Measurements from ENCODE around the gene TLE3. TPM values are rescaled to one million over a fixed set of nuclear protein-coding genes. Genes with fewer than 3 reads are reported as not detected.

TLE3 gene
- total RNA-seq, 1 donor from 2014 or later: 124 TPM

GRCh38 chr15:70048578-70049514 is 48.9 kb downstream of the TLE3 start:
- H3K27ac Mint-ChIP-seq: no peak overlapping the region
- TF ChIP-seq CTCF (IDR thresholded peaks at IDR 0.05; ENCODE audit: unreplicated experiment): no peak
- no peaks in the 10 kb centered on the region for H3K9me3 Mint-ChIP-seq (ENCODE audit: low read depth)
- H3K36me3 Mint-ChIP-seq (ENCODE audit: insufficient read depth): peaks cover 31% of the 10 kb centered on the region
- no peaks in the 10 kb centered on the region for H3K4me1 Mint-ChIP-seq (ENCODE audit: low read depth)
- no peak overlapping the region for H3K4me3 Mint-ChIP-seq (ENCODE audit: low read depth)
- DNase-seq (ENCODE audit: low spot score, unreplicated experiment): no peak
- H3K27me3 Mint-ChIP-seq: no peaks in the 10 kb centered on the region

GRCh38 chr15:70048198-70048565 is 49.5 kb downstream of the TLE3 start:
- Mint-ChIP-seq H3K4me3 (ENCODE audit: low read depth) (no peak overlapping the region), H3K4me1 (ENCODE audit: low read depth) (no peaks in the 10 kb centered on the region), H3K36me3 (ENCODE audit: insufficient read depth) (peaks cover 28% of the 10 kb centered on the region), H3K9me3 (ENCODE audit: low read depth) (no peaks in the 10 kb centered on the region), H3K27ac (no peak overlapping the region), H3K27me3 (no peaks in the 10 kb centered on the region)
- TF ChIP-seq CTCF (IDR thresholded peaks at IDR 0.05; ENCODE audit: unreplicated experiment): no peak
- DNase-seq (ENCODE audit: low spot score, unreplicated experiment): no peak

GRCh38 chr15:70047386-70048197 is 50.1 kb downstream of the TLE3 start:
- no peak for TF ChIP-seq CTCF (IDR thresholded peaks at IDR 0.05; ENCODE audit: unreplicated experiment)
- no peaks in the 10 kb centered on the region for H3K27me3 Mint-ChIP-seq
- H3K36me3 Mint-ChIP-seq (ENCODE audit: insufficient read depth): peaks cover 23% of the 10 kb centered on the region
- no peak for DNase-seq (ENCODE audit: low spot score, unreplicated experiment)
- no peak overlapping the region for H3K27ac Mint-ChIP-seq
- H3K4me1 Mint-ChIP-seq (ENCODE audit: low read depth): no peaks in the 10 kb centered on the region
- H3K4me3 Mint-ChIP-seq (ENCODE audit: low read depth): no peak overlapping the region
- no peaks in the 10 kb centered on the region for H3K9me3 Mint-ChIP-seq (ENCODE audit: low read depth)

- Mint-ChIP-seq H3K27me3 (no peaks in the 10 kb centered on the region), H3K4me3 (ENCODE audit: low read depth) (no peak overlapping the region), H3K27ac (no peak overlapping the region), H3K9me3 (ENCODE audit: low read depth) (no peaks in the 10 kb centered on the region), H3K36me3 (ENCODE audit: insufficient read depth) (peaks cover 23% of the 10 kb centered on the region), H3K4me1 (ENCODE audit: low read depth) (no peaks in the 10 kb centered on the region)
- TF ChIP-seq CTCF (IDR thresholded peaks at IDR 0.05; ENCODE audit: unreplicated experiment): no peak
- DNase-seq (ENCODE audit: low spot score, unreplicated experiment): no peak
Observed at GRCh38 chr15:70046679-70047369, 50.9 kb downstream of the TLE3 start.

GRCh38 chr15:70045045-70045444 is 52.7 kb downstream of the TLE3 start:
- DNase-seq (ENCODE audit: low spot score, unreplicated experiment): no peak
- Mint-ChIP-seq H3K4me1 (ENCODE audit: low read depth) (no peaks in the 10 kb centered on the region), H3K36me3 (ENCODE audit: insufficient read depth) (peaks cover 11% of the 10 kb centered on the region), H3K9me3 (ENCODE audit: low read depth) (no peaks in the 10 kb centered on the region), H3K27ac (no peak overlapping the region), H3K4me3 (ENCODE audit: low read depth) (no peak overlapping the region), H3K27me3 (no peaks in the 10 kb centered on the region)
- TF ChIP-seq CTCF (IDR thresholded peaks at IDR 0.05; ENCODE audit: unreplicated experiment): no peak
